LNCAP (cell line): ENCODE measurements around the gene LRBA.

Source experiments
- CTCF ChIP-seq: fragments of 450-650 bp; IDR thresholded peaks from 2 replicates; pipeline ENCODE4 v1.5.1; 2017; ENCODE audit warnings: mild to moderate bottlenecking

The LRBA gene

DNA sequence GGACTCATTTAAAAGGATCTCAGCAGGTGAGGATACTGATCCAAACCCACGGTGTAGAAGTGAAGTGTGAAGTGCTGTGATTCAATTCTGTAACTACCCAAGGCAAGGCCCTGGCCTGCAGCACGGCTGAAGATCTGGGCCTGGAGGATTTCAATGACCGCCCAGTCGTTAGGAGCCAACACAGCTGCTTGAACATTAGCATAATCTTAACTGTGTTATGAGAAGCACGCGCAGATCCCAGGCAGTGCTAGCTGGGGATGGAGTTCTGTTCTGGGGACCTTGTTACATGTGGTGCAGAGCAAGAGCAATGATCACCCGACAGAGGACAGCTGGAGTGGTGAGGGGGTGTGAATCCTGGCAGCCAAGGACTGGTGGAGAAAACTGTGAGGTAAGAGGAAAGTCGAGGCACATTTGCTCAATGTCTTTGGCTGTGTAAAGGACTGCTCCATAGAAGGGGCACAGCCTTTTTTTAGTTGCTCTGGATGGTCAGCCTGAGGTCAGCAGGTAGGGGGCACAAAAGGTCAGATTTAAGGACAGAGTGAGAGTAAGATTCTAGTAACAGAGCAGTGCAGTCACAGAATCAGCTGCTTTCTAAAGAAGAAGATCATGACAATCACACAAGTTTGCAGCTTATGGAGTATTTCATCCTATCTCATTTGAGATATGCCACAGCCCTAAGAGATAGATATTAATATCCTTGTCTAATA lies 755.1 kb downstream of the LRBA start:
- TF ChIP-seq CTCF, result no peak

GRCh38 chr4:150258569-150258968 lies 756.5 kb downstream of the LRBA start:
- TF ChIP-seq CTCF, result no peak

DNA sequence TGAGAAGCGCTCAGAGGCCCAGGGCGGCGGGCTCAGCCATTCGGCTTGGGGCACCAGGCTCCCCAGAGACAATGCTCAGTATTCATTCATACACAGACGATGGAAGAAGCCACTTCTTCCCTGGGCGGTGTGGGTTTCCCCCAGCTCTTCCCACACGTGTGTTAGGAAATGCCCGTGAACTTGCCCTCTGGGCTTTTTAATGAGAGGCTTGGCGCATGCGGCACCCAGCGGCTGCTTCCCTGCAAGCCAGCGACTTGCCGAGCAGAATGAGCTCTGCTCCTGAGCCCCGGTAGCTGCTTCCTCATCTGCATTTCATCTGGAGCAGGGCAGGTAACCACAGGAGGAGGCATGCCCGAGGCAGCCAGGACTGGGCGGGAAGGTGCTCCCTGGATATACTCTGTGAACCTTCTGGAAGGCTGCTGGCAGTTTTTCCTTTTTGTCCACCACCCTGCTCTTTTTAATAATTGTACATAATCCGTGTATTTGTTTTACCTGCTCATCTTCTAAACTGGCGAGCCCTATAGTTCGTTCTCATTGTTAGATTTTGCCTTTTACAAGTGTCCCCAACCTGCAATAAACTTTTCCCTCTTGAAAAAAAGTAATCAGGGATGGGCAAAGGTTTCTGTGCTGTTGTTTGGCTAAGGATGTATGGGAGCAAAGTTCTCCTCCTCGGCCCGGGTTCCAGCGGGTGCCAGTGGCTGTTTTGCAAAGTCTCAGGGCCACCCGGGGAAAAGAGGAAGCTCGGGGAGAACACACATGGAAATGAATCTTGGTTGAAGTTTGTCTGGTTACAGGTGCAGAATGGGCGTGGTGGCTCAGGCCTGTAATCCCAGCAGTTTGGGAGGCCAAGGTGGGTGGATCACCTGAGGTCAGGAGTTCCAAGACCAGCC lies 758.0 kb downstream of the LRBA start:
- no peak for TF ChIP-seq CTCF

DNA sequence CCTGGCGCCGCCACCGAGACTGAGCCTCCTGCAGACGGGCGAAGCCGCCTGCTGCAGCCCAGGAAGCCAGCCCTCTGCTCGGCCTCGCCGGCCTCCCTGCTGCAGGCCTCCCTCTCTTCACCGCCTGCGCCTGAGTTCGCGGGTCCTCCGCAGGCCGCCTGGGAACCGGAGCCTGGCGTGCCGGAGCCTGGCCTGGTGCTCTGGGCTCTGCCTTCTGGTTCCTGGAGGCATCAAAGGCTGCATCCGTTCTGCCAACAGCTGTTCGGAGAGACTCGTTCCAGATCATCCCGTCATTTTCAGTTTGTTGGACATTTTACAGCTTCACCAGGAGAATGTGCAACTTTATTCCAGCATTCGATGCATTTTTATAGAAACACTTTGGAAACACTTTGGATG lies 758.9 kb downstream of the LRBA start:
- no peak for TF ChIP-seq CTCF

- no peak for TF ChIP-seq CTCF
Measured at GRCh38 chr4:150255610-150256224, 759.4 kb downstream of the LRBA start.

GRCh38 chr4:150253965-150254630 lies 761.0 kb downstream of the LRBA start:
- TF ChIP-seq CTCF, result no peak

DNA sequence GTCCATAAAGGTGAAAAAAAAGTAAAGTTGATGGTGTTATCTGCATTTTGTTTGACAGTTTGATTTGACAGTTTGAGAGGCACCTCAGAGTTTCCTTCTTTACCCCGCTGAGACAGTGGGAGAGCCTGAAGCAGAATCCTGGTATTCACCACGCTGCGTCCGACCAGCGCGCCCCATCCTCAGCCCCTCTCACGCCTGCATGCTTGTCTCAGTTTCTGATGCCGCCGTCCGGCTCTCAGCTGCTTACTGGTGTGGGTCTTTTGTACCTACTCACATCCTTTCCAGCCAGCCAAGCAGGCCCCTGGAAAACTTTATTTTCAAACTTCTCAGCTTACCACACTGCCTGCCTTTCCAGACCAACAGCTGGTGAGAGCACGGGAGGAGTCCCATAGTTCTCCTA lies 761.7 kb downstream of the LRBA start:
- TF ChIP-seq CTCF, result no peak
